Ishikawa (cell line): ENCODE data around the gene EIF4EBP2.

Experiments
- CEBPB ChIP-seq: IDR thresholded peaks from 2 replicates; pipeline ENCODE4 v1.6.1; 2012
- CREB1 ChIP-seq: IDR thresholded peaks from 2 replicates; pipeline ENCODE4 v1.6.1; 2012; ENCODE audit warnings: low read depth
- EGR1 ChIP-seq: IDR thresholded peaks from 2 replicates; pipeline ENCODE4 v1.6.1; 2012
- EP300 ChIP-seq: IDR thresholded peaks from 2 replicates; pipeline ENCODE4 v1.6.1; 2012; ENCODE audit warnings: borderline replicate concordance
- FOXM1 ChIP-seq: IDR thresholded peaks from 2 replicates; pipeline ENCODE4 v1.6.1; 2012; ENCODE audit warnings: low read depth, borderline replicate concordance
- MAX ChIP-seq: IDR thresholded peaks from 2 replicates; pipeline ENCODE4 v1.6.1; 2012
- NFIC ChIP-seq: IDR thresholded peaks from 2 replicates; pipeline ENCODE4 v1.6.1; 2012
- RAD21 ChIP-seq: IDR thresholded peaks from 2 replicates; pipeline ENCODE4 v1.6.1; 2012; ENCODE audit warnings: low read depth
- REST ChIP-seq: IDR thresholded peaks from 2 replicates; pipeline ENCODE4 v1.6.1; 2012; ENCODE audit warnings: low read depth, mild to moderate bottlenecking
- TAF1 ChIP-seq: IDR thresholded peaks from 2 replicates; pipeline ENCODE4 v1.6.1; 2012; ENCODE audit warnings: low read depth, mild to moderate bottlenecking
- TCF12 ChIP-seq: IDR thresholded peaks from 2 replicates; pipeline ENCODE4 v1.6.1; 2012; ENCODE audit warnings: low read depth
- TEAD4 ChIP-seq: IDR thresholded peaks from 2 replicates; pipeline ENCODE4 v1.6.1; 2012
- USF1 ChIP-seq: IDR thresholded peaks from 2 replicates; pipeline ENCODE4 v1.6.1; 2012
- YY1 ChIP-seq: IDR thresholded peaks from 2 replicates; pipeline ENCODE4 v1.6.1; 2012; ENCODE audit warnings: low read depth
- ZBTB7A ChIP-seq: IDR thresholded peaks from 2 replicates; pipeline ENCODE4 v1.6.1; 2012; ENCODE audit warnings: low read depth

Gene EIF4EBP2

GRCh38 chr10:70381471-70382421, 22.2 kb upstream of the EIF4EBP2 start:
- TF ChIP-seq CREB1 (no peak), TAF1 (peak; percentile 36; the same call in 1 of the 2 replicates), MAX (peak; percentile 52)

- TF ChIP-seq CEBPB (no peak), USF1 (no peak), YY1 (no peak), ZBTB7A (no peak), EGR1 (no peak), FOXM1 (no peak), TAF1 (no peak), RAD21 (no peak), CREB1 (no peak), TEAD4 (no peak), NFIC (no peak), REST (no peak), MAX (no peak), EP300 (no peak), TCF12 (no peak)
These were observed 12.3 kb upstream of the EIF4EBP2 start for GRCh38 chr10:70391654-70392053.

- TF ChIP-seq TAF1 (no peak), RAD21 (no peak), CREB1 (no peak), CEBPB (no peak), ZBTB7A (no peak), NFIC (no peak), MAX (no peak), REST (no peak), FOXM1 (no peak), TEAD4 (no peak), EGR1 (no peak), USF1 (no peak), TCF12 (no peak), YY1 (no peak), EP300 (no peak)
These were observed 7.8 kb upstream of the EIF4EBP2 start for GRCh38 chr10:70396140-70396539.

- TF ChIP-seq YY1 = no peak
- no peak for TF ChIP-seq CEBPB
- no peak for TF ChIP-seq REST
- no peak for TF ChIP-seq TEAD4
- no peak for TF ChIP-seq EP300
- TF ChIP-seq TAF1 = no peak
- TF ChIP-seq EGR1 = no peak
These were observed 4.8 kb upstream of the EIF4EBP2 start for GRCh38 chr10:70399177-70399576.
